HG03039 (cell line): ENCODE measurements around the gene RASL10B.

Experiments used
- ATAC-seq: cut with Tn5 transposase; IDR thresholded peaks from one replicate; pipeline ENCODE4 v1.9.1; 2021; ENCODE audit warnings: mild to moderate bottlenecking, moderate library complexity; ENCODE audit not compliant: unreplicated experiment

The RASL10B gene

GRCh38 chr17:35791681-35792350 is 60.4 kb downstream of the RASL10B start:
- no peak for ATAC-seq
